ENCODE data around the gene MOB3A.
"Not testable (repeated sequence)": the region's sequence is repeated elsewhere in the genome, so short reads cannot be mapped to it uniquely, and the experiment has no call there.

The MOB3A gene

GRCh38 chr19:2089727-2090053 lies 6.4 kb downstream of the MOB3A start:
- Histone ChIP-seq H4K20me1 (ENCODE audit: insufficient read depth, low read length) (0 out of 2 replicates have a peak, but pooled peaks cover 3% of the 10 kb centered on the region), H3K79me2 (ENCODE audit: insufficient read depth, low read length) (peaks cover 85% of the 10 kb centered on the region), H3K4me2 (ENCODE audit: insufficient read depth, low read length) (peak overlapping the region; percentile 71), H3K4me1 (ENCODE audit: insufficient read depth, low read length) (peaks cover 99% of the 10 kb centered on the region), H3K27ac (ENCODE audit: low read length) (peak overlapping the region; percentile 98), H3K9ac (ENCODE audit: low read depth, low read length) (peak overlapping the region; percentile 83), H3K27me3 (ENCODE audit: insufficient read depth, low read length, poor library complexity) (no peaks in the 10 kb centered on the region), H2AFZ (ENCODE audit: low read depth, low read length) (no peak overlapping the region), H3K4me3 (ENCODE audit: low read depth in 1 of 2, low read length in 2 of 2) (peak overlapping the region in 1 of 2 experiments; percentile 54; a peak in 1 of 4 replicates), H3K9me3 (ENCODE audit: insufficient read depth, low read length, severe bottlenecking) (no peaks in the 10 kb centered on the region), H3K36me3 (ENCODE audit: insufficient read depth, low read length) (peaks cover 43% of the 10 kb centered on the region)
- no peak for DNase-seq
- ATAC-seq (ENCODE audit: insufficient read depth, low read depth) = no peak
- TF ChIP-seq EZH2 (IDR thresholded peaks at IDR 0.05; ENCODE audit: borderline replicate concordance, low read depth, low read length, severe bottlenecking) = no peak
- TF ChIP-seq CTCF (IDR thresholded peaks at IDR 0.05; ENCODE audit: borderline replicate concordance, extremely low read depth, low read length, poor library complexity, severe bottlenecking) = no peak

- H3K4me1 ChIP-seq (ENCODE audit: insufficient read depth, low read length) = peaks cover 99% of the 10 kb centered on the region
- H3K36me3 ChIP-seq (ENCODE audit: insufficient read depth, low read length) = peaks cover 40% of the 10 kb centered on the region
- 0 out of 2 replicates have a peak, but pooled peaks cover 3% of the 10 kb centered on the region for H4K20me1 ChIP-seq (ENCODE audit: insufficient read depth, low read length)
- no peaks in the 10 kb centered on the region for H3K9me3 ChIP-seq (ENCODE audit: insufficient read depth, low read length, severe bottlenecking)
- H3K9ac ChIP-seq (ENCODE audit: low read depth, low read length) = peak overlapping the region; percentile 83
- peak overlapping the region; percentile 98 for H3K27ac ChIP-seq (ENCODE audit: low read length)
- ATAC-seq (ENCODE audit: insufficient read depth, low read depth) = no peak
- TF ChIP-seq CTCF (IDR thresholded peaks at IDR 0.05; ENCODE audit: borderline replicate concordance, extremely low read depth, low read length, poor library complexity, severe bottlenecking) (no peak), EZH2 (IDR thresholded peaks at IDR 0.05; ENCODE audit: borderline replicate concordance, low read depth, low read length, severe bottlenecking) (no peak)
- H3K27me3 ChIP-seq (ENCODE audit: insufficient read depth, low read length, poor library complexity) = no peaks in the 10 kb centered on the region
- H3K79me2 ChIP-seq (ENCODE audit: insufficient read depth, low read length) = peaks cover 85% of the 10 kb centered on the region
- peak overlapping the region in 1 of 2 experiments; percentile 54; a peak in 1 of 4 replicates for H3K4me3 ChIP-seq (ENCODE audit: low read depth in 1 of 2, low read length in 2 of 2)
- peak overlapping the region; percentile 71 for H3K4me2 ChIP-seq (ENCODE audit: insufficient read depth, low read length)
- DNase-seq = no peak
- no peak overlapping the region for H2AFZ ChIP-seq (ENCODE audit: low read depth, low read length)
Observed at GRCh38 chr19:2089001-2089711, 7.0 kb downstream of the MOB3A start.

GRCh38 chr19:2087621-2088100 lies 8.5 kb downstream of the MOB3A start:
- Histone ChIP-seq H3K27me3 (ENCODE audit: insufficient read depth, low read length, poor library complexity) (no peaks in the 10 kb centered on the region), H3K4me1 (ENCODE audit: insufficient read depth, low read length) (peaks cover 99% of the 10 kb centered on the region), H3K4me2 (ENCODE audit: insufficient read depth, low read length) (peak overlapping the region; percentile 46), H4K20me1 (ENCODE audit: insufficient read depth, low read length) (peaks cover 11% of the 10 kb centered on the region), H2AFZ (ENCODE audit: low read depth, low read length) (no peak overlapping the region), H3K4me3 (ENCODE audit: low read depth in 1 of 2, low read length in 2 of 2) (peak overlapping the region in 1 of 2 experiments; percentile 21; a peak in 1 of 4 replicates), H3K9me3 (ENCODE audit: insufficient read depth, low read length, severe bottlenecking) (no peaks in the 10 kb centered on the region), H3K36me3 (ENCODE audit: insufficient read depth, low read length) (peaks cover 42% of the 10 kb centered on the region), H3K9ac (ENCODE audit: low read depth, low read length) (peak overlapping the region; percentile 86), H3K27ac (ENCODE audit: low read length) (peak overlapping the region; percentile 95), H3K79me2 (ENCODE audit: insufficient read depth, low read length) (peaks cover 85% of the 10 kb centered on the region)
- ATAC-seq (ENCODE audit: insufficient read depth, low read depth) = no peak
- no peak for TF ChIP-seq EZH2 (IDR thresholded peaks at IDR 0.05; ENCODE audit: borderline replicate concordance, low read depth, low read length, severe bottlenecking)
- peak; percentile 35 for TF ChIP-seq CTCF (IDR thresholded peaks at IDR 0.05; ENCODE audit: borderline replicate concordance, extremely low read depth, low read length, poor library complexity, severe bottlenecking)
- DNase-seq = peak; percentile 56

- Histone ChIP-seq H3K9ac (ENCODE audit: low read depth, low read length) (peak overlapping the region; percentile 86), H3K36me3 (ENCODE audit: insufficient read depth, low read length) (peaks cover 42% of the 10 kb centered on the region), H3K79me2 (ENCODE audit: insufficient read depth, low read length) (peaks cover 85% of the 10 kb centered on the region), H4K20me1 (ENCODE audit: insufficient read depth, low read length) (peaks cover 18% of the 10 kb centered on the region), H3K4me2 (ENCODE audit: insufficient read depth, low read length) (peak overlapping the region; percentile 46), H3K27ac (ENCODE audit: low read length) (peak overlapping the region; percentile 95), H3K4me1 (ENCODE audit: insufficient read depth, low read length) (peaks cover 99% of the 10 kb centered on the region), H3K4me3 (ENCODE audit: low read depth in 1 of 2, low read length in 2 of 2) (peak overlapping the region in 1 of 2 experiments; percentile 21; a peak in 1 of 4 replicates)
- H3K9me3 ChIP-seq (ENCODE audit: insufficient read depth, low read length, severe bottlenecking); H2AFZ ChIP-seq (ENCODE audit: low read depth, low read length); H3K27me3 ChIP-seq (ENCODE audit: insufficient read depth, low read length, poor library complexity): not testable (repeated sequence)
- ATAC-seq (ENCODE audit: insufficient read depth, low read depth) (peak; percentile 12), DNase-seq (peak; percentile 77)
Observed at GRCh38 chr19:2086695-2087620, 9.2 kb downstream of the MOB3A start.

Measured in DND-41 (cell line).